Endometrial microvascular endothelial cells (primary cell): ENCODE measurements around the gene ZC3H7B. TPM values are rescaled to one million over a fixed set of nuclear protein-coding genes. Genes with fewer than 3 reads are reported as not detected.

Experiments used
- in situ Hi-C: cut with HindIII; loops from 2 replicates; pipeline ENCODE4 v1.10.0; 2017; ENCODE audit warnings: low sequenced_read_pairs, low pct_unique_long_range_greater_than_20kb; ENCODE audit errors: inconsistent ontology term
- total RNA-seq: library from RNA; depleted of rRNA; stranded (reverse); fragments of >200 nt; gene quantifications from one replicate; pipeline ENCODE4 v1.2.3, GENCODE V29; 2015; ENCODE audit errors: inconsistent ontology term

ZC3H7B gene
- total RNA-seq, 1 donor from 2014 or later: 117 TPM

GRCh38 chr22:41347066-41347859 is 45.9 kb downstream of the ZC3H7B start:
- in situ Hi-C loops: no loop called here

- in situ Hi-C loops: no loop called here
Measured at GRCh38 chr22:41348964-41349484, 47.7 kb downstream of the ZC3H7B start.

DNA sequence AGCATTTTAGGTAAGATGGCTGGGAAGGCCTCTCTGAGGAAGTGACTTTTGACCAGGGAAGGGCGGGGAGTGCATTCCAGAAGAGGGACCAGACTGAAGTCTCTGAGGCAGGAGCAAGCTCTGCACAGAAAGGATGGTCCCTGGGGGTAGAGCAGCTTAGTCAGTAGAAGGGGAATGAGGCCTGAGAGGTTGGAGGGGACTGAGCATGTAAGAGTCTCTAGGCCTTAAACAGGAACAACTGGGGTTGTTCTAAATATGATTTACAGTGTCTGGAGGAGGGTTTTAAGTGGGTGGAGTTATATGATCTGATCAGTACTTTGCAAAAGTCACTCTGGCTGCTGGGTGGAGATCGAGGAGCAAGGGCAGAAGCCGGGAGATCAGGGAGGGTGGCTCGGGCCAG is 48.8 kb downstream of the ZC3H7B start:
- in situ Hi-C loops: no loop called here

DNA sequence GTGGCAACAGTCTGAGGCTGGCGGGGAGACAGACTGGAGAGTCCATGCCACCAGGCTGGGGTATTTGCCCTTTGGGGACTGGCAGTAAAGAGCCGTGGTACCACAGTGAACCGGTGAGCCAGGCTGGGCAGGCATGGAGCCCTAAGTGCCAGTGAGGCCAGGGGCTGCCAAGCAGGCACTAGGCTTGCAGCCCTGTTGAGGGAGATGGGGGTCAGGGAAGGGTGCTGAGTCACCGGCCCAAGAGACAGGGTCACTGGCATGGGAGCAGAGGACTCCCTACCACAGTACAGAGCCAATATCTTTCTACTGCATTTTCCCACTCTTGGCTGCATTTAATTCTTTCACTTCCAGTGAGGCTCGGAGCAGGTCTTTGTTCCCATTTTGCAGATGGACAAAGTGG is 49.7 kb downstream of the ZC3H7B start:
- in situ Hi-C loops: no loop called here

GRCh38 chr22:41352058-41352457 is 50.7 kb downstream of the ZC3H7B start:
- in situ Hi-C loops: no loop called here

GRCh38 chr22:41353862-41354575 is 52.7 kb downstream of the ZC3H7B start:
- in situ Hi-C loops: no loop called here

GRCh38 chr22:41354979-41355378 is 53.7 kb downstream of the ZC3H7B start:
- in situ Hi-C loops: no loop called here

DNA sequence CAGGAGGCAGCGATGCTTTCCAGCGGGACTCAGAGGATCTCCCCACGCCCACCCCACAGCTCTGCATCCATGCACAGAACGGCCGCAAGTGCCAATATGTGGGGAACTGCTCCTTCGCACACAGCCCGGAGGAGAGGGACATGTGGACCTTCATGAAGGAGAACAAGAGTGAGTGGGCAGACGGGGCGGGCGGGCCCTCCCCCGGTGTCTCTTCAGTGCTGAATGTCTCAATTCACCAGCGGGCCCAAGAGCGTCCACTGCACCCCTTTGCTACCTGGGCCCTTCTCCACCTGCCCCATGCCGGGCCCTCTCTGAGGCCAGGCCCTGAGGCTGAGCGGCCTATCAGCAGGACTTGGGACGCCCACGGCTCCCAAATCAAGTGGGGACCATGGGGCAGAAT is 54.6 kb downstream of the ZC3H7B start:
- in situ Hi-C loops: no loop called here

DNA sequence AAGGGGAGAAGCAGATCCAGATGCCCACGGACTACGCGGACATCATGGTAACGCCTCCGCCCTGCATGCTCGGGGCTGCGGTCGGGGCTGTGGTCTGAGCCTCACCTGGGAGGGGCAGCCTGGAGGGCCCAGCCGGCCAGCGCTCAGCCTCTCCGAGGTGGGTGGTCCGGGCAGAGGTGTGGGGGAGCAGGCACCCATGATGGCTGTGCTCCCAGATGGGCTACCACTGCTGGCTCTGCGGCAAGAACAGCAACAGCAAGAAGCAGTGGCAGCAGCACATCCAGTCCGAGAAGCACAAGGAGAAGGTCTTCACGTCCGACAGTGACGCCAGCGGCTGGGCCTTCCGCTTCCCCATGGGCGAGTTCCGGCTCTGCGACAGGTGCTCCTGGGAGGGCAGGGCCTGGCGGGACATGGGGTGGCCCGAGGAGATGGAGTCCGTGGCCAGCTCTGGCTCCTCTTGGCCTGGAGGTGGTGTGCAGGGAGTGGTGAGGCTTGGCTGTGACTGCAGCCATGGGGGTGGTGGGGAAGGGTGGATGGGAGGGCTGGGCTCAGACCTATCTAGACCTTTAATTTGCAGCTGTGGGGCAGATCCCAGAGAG is 55.2 kb downstream of the ZC3H7B start:
- in situ Hi-C loops: no loop called here

- in situ Hi-C loops: no loop called here
Measured at GRCh38 chr22:41357191-41357590, 55.9 kb downstream of the ZC3H7B start.

DNA sequence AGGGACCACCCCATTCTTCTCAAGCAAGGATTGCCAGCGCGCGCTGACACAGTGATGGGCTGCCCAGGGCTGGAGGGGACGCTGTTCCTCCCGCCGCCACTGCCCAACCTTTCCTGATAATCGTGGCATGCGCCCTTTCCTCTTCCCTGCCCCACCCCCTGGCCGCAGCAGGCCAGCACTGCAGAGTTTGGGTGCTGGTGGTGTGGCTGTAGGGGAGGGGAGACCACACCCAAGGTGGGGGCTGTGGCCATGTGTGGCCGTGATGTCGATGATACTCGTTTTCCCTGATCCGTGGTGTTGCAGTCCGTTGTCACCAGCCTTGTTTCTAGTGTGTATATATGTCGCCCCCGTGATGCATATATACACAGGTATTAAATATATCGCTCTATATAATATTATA is 57.6 kb downstream of the ZC3H7B start:
- in situ Hi-C loops: no loop called here

GRCh38 chr22:41359376-41359775 is 58.1 kb downstream of the ZC3H7B start:
- in situ Hi-C loops: no loop called here

DNA sequence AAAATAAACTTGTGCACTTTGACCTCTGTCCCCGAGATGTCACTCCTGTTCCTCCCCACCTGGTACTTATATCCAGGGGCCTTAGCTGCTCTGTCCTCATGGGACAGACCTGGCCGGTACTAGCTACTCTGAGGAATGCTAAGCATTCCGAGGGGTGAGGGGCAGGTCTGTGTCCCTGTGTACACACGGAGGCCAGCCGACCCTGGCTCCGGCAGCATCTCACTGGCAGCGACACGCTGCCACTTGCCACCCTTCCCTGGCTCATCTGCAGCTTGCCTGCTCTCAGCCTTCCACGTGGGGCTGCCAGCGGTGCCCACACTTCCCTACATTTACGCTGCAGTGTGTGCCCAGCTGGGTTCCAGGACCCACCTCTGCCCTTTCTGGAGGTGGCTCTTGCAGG is 58.8 kb downstream of the ZC3H7B start:
- in situ Hi-C loops: no loop called here

GRCh38 chr22:41361716-41362310 is 60.5 kb downstream of the ZC3H7B start:
- in situ Hi-C loops: no loop called here

DNA sequence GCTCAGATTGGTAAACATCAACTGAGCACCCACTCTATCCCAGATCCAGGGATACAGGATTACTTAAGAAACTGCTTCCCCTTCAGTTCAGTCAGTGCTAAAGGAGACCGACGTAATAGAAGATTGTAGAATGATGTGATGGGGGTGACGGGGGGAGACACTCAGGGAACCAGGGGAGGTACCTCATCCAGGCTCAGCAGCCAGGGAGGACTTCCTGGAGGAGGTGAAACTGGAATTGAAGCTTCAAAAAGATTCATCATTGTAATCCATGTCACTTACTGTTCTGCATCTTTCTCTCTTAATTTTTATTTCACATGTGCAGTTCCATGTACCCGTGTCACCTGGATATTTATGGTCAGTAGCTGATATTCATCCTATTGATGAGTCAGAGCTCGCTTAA is 61.3 kb downstream of the ZC3H7B start:
- in situ Hi-C loops: no loop called here

DNA sequence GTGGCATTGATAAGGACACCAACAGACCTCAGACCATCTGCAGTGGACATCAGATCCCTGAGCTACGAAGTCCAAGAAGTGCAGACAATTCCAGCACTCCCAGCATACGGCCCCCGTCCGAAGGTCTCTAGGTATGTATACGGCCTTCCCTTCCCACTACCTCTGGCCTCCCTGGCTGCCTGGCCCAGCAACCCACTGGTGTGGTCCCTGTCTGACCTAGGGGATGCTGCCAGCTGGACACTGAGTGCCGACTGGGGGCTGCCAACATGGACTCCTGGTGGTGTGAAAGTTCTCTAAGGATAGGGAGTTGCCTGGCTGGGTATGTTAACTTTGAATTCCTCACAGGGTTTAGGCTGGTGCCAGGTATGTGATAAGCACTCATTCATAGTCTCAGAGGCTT is 62.9 kb downstream of the ZC3H7B start:
- in situ Hi-C loops: no loop called here

DNA sequence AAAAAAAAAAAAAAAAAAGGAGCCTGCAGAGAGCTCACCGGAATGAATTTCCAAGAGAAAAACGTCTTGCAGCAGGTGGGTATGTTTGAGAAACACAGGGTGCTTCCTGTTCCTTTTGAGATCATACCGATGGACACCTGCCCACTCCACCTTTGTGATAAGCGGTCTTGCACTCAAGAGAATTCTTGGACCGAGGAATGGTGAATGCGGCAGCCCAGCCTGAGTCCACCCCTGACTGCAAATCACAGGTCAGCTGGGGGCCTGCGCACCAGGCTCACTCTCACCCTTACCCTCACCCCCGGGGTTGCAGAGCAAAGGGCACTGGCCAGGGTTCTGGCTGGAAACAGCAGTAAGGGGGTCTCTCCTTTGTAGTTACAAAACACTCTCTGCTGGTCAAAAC is 63.6 kb downstream of the ZC3H7B start:
- in situ Hi-C loops: no loop called here

DNA sequence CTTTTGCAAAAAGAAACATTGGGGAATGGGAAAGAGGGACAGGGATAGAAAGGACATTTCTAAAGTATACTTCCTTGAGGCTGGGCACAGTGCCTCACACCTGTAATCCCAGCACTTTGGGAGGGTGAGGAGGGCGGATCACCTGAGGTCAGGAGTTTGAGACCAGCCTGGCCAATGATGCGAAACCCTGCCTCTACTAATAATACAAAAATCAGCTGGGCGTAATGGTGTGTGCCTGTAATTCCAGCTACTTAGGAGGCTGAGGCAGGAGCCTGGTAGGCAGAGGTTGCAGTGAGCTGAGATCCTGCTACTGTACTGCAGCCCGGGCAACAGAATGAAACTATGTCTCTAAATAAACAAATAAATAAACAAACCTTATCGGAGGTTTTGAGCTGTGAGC is 64.1 kb downstream of the ZC3H7B start:
- in situ Hi-C loops: no loop called here

DNA sequence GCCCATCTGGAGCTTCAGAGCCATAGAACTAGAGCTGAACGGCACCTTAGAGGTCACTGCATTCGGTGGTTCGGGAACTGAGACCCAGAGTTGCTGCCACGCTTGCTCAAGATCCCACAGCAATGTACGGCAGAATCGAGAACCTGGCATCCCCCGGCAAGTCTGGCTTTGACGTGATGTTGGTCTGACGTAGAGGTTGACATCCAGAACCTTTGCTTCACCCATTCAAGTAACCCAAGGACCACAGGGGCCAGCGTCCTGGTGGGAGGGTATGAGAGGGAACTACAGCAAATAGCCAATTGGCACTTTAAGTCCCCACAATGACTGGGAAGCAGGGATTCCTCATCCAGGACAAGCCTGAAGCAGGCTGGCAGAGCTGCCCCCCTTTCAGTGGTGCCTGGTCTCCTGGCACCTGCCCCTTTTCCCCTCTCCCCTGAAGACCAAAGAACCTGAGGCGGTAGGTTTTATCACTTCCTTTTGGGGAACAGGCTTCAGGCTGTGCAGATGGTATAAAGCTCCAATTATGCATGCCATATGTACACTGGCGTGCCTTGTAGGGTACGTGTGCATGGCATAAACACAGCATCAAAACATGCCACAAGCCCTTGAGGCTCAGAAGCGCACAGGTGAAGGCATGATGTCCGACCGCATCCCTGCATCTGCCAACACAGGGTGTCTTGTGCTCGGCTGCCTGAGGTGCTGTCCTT is 65.2 kb downstream of the ZC3H7B start:
- in situ Hi-C loops: no loop called here
